Kidney capillary endothelial cell (primary cell): ENCODE results near the gene CNNM2.
"Not testable (repeated sequence)": the region's sequence is repeated elsewhere in the genome, so short reads cannot be mapped to it uniquely, and the experiment has no call there.

Experiments used
- DNase-seq: peaks from one replicate; pipeline ENCODE4 v3.0.0-alpha.2; 2018; ENCODE audit warnings: low spot score

The CNNM2 gene

DNA sequence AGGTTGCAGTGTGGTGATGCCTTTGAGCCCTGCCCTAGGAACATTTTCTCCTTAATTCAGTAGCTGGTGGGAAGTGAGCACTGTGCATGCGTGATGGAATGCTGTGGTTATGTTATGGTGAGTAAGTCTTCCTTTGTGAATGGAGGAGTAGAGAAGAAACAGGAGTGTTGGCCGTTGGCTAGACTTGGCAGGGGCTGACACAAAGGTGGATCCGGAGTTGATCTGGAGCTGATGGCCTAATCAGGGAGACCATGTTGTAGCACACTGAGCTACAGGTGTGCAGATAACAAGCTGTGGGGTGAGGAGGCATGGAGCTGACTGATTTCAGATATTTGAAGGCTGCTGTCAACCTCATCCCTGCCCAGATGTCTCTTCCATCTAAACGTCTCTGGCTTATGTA is 122.3 kb downstream of the CNNM2 start:
- DNase-seq, result no peak

DNA sequence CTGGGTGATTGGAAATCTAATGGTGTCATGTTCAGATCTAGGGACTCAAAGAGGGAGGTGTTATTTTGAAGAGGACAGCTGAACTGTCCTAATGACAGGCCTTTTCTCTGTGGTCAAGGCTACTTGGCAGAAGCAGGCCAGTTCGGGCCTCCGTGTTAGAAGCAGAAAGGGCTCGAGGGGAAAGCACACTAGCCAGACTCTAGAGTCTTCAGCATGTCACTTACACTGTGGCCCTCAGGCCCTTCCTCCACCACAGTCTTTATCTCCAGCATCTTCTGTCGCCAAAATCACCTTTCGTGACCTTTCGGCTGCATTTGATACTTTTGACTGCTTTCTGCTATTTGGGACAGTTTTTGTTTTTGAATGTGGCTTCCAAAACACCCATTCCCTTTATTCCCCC is 123.3 kb downstream of the CNNM2 start:
- no peak for DNase-seq

DNA sequence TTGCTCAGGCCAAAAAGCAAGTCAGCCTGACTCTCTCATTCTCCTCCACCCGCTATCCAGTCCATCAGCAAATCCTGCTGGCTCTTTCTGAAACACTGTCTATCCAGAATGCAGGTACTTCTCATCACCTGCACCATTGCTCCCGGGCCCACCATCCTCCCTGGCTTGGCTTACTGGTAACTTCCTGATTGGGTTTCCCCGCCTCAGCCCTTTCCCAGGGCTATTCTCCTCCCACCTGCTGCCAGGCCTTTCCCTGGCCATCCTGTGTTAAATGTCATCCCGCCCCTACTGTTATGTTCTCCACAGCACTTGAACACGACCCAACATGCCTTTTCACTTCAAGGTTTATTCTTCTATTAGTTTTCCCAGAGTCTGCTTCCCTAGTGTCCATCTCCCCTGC is 124.0 kb downstream of the CNNM2 start:
- DNase-seq, result no peak

DNA sequence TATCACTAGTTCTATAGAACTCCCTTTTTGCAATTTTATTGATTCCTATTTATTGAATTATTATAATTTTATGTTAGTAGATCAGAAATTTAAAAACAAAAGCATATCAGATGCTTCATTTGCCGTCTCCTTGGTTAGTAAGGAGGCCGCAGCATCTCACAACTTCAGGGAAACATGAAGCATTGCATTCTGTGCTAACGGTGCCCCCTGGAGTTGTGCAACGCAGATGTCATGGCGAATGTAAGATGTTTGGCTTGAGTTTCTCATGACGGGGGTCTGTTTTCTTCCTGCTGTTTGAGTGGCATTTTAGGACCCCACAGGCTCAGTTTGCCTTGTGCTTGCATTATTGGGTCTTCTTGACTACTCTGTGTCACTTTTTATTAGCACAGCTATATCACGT is 124.8 kb downstream of the CNNM2 start:
- no peak for DNase-seq

DNA sequence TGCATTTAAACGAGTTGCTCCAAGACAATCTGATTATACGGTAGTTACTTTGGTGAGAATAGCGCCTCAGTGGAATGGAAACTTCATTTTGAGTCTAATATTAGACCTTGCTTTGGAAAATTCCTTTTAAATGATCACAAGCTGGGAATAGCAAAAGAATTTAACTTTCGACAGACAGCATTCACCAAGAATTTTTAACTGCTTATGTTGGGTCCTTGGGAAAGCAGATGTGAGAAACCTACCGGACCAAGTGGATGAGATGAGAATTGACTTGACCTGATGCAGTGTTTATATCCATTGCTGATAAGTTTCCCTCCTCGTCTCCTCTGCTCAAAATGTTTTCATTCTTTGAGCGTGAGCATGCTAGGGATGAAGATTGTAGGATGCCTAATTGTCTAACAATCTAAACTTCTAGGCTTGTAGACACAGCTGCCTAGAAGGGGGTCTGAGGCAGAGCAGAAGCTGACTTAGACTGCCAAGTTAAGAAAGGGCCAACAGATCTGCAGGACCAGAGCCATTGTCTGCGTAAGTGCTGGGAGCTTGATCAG is 126.9 kb downstream of the CNNM2 start:
- DNase-seq, result no peak

DNA sequence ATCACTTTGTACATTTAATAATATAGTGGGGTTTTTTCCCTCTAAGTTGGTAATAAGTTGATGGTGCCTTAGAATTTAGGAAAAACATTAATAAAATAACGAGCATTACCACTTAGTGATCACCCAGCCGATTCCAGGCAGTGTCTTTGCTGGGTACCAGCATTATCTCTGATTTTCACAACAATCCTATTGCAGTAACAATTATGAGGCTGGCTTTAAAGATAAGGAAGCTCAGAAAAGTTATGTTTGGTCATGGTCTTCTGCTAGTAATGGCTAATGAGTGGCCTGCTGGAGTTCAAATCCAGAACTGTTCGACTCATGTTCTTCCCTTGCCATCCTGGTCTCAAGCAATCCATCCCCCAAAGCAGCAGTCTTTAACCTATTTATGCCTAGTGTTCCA is 127.9 kb downstream of the CNNM2 start:
- DNase-seq, result no peak

DNA sequence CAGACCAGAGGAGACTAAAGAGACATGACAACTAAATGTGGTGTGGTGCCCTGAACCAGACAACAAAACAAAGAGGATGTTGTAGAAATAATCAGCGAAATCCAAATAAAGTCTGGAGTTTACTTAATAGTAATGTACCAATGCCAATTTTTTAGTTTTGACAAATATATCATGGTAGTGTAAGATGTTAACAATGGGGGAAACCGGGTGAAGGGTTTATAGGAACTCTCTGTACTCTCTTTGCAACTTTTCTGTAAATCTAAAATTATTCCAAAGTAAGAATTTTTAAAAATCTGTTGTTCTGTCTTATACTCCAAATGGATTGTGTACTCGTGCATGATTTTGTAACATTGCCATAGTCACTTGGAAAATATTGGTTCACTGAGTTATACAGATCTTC is 129.3 kb downstream of the CNNM2 start:
- no peak for DNase-seq

DNA sequence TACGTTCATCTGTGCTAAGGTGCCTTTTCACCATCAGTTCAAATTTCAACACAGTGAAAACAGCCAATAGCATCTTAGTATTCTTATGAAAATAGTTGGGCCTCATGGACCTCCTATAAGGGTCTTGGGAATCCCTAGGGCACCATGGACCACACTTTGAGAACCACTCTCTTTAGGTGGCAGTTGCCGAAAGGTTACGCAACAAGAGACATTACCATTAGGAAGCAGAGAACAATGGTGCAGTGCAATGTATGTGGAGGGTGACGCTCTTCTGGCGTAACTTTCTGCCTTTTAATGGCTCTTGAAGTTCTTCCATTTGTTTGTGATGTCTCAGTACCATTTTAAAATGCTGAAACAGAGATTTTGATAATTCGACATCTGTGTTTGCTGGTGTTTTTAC is 131.1 kb downstream of the CNNM2 start:
- DNase-seq, result no peak

DNA sequence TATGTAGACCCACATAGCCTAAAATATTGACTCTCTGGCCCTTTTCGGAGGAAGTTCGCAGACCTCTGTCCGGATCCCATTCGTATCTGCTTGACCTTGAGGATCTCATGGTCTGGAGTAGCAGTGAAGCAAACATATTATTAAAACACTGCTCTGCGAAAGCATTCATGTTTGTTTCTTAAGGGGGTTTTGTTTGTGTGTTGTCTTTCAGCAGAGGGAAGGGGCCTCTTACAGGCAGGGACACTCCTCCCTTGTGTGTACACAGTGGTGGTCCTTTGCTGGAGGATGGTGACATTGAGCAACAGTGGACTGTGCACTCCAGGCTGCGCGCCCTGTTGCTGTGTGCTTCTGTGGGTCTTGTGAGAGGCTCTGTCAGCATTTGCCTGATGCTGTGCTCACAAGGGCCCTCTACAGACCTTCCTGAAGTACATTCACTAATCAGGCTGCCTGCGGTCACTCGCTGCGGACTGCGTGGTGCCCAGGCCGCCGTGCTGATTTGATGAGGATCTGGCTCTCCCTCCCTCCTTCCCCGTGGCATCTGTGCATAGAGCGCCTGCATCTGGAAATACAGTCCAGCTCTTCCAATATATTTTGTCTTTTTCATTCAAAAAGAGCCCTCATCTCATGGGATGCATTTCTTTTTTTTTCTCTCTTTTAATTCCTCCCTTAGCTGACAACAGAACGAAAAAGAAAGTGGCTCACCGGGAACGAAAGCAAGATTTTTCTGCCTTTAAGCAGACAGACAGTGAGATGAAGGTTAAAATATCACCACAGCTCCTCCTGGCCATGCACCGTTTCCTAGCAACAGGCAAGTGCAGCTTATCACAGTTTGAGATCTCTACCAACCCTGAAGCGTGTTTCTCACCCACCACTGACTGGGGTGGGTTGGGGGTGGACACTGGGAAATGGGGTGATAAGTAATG is 135.8 kb downstream of the CNNM2 start:
- DNase-seq, result peak; percentile 24

DNA sequence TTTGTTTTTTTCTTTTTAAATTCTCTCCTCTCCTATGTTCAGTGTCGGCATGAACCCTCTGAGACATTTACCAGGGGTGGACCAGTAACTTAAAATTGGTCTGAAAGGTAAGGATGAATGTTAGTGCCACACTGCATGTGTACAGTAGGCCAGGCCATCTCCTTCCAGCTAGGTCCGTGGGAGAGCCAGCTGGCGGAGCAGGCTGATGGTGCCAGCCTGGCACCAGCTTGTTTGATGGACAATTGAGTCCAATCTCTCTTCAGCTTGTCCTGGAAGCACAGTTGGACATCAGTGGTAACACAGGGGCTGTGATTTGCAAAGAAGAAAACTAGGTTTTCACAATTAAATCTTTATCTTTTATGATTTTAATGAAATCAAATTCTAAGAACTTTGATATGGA is 136.5 kb downstream of the CNNM2 start:
- no peak for DNase-seq

DNA sequence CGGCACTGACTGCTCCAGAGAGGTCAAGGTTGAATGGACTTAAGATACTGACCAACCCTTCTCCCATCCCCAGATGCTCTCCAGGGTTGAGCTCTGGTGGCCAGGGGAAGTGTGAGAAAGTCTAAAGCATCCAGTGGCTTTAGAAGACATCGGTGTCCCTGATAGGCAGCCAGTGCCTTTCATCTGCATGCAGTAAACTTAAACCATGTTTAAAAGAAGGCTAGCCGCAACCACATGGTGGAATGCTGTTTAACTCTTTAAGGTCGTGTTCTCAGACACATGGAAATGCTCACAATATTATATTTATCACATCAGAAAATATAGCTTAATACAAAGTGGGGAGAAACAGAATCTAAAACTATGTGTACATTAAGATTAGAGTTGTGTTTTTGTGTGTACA is 137.0 kb downstream of the CNNM2 start:
- no peak for DNase-seq

DNA sequence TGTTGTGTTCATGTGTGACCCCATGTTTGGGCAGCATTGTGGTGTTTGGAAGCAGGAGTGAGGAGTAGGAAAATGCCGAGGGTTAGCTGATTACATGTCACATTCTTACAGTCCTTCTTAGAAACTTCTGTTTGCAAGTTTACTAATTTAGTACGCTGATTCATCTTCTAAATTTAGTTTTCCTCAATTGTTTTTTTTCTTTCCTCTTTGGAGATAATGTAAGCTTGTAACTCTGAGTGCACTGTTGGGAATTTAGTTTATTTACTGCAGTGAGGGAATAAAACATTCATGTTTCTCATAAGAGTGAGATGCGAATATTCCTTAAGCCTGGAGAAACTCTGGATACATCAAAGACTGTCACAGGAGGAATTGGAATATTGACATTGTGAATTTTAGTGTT is 139.9 kb downstream of the CNNM2 start:
- DNase-seq, result no peak

DNA sequence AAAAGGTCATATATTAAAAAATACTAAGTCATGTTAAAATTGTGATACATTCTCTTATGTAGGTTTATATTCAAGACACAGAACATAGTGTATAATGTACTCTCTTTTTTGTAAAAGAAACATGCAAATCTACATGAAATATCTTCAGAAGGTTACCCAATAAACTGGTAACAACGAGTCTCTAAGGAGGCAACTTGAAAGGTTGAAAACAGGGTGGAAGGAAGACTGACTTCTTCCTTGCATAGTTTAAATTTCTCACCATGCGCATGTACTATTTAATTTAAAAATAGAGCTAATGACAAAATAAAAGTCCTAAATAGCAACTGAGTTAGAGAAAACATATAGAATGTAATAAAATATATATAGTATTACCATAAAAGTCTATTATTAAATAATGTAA is 142.5 kb downstream of the CNNM2 start:
- no peak for DNase-seq

DNA sequence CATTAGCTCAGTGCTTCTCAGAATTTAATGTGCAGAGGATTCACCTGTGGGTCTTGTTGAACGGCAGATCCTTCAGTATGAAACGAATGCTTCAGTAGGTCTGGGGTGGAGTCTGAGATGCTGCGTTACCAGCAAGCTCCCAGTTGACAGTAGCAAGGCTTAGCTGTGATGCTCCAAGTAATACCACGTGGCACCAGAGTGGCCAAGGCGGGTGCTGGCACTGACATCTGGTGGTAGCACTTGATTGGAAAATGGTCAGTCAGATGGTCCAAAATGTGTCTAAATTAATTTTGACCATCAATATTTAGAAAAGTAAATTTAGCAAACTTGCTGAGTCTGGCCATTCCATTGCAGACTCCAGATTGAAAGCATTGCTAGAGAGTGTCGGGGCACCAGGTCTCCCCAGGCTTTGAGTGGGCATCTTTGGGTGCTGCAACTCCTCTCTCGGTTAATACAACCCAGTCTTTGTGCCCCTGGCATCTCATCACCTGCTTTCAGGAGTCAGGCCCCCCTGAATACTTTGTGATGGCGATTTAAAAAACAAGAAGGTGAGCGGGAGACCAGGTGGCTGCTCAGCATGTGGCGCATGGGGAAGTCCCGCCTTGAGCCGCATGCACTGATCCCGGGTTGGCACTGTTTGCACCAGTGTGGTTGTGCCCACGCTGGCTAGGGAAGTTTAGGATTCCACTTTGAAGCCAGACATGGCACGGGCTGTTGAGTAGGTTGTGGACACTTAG is 144.9 kb downstream of the CNNM2 start:
- no peak for DNase-seq

DNA sequence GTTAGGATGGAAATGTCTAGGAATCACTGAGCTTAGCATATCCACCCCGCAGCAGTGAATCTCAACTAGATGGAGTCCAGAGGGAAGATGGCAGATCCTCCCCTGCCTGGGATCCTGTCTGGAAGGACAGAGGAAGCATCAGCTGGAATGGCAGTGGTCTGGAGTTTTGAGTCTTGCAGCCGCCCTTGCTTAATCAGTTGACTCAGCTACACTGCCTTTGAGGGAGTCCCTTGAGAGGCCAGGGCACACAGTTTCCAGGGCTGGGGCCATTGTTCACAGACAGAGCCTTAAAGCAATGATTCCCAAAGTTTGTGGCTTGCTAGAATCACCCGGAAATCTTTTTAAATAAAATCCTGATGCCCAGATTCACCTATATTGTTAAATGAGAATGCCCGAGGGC is 146.9 kb downstream of the CNNM2 start:
- no peak for DNase-seq

DNA sequence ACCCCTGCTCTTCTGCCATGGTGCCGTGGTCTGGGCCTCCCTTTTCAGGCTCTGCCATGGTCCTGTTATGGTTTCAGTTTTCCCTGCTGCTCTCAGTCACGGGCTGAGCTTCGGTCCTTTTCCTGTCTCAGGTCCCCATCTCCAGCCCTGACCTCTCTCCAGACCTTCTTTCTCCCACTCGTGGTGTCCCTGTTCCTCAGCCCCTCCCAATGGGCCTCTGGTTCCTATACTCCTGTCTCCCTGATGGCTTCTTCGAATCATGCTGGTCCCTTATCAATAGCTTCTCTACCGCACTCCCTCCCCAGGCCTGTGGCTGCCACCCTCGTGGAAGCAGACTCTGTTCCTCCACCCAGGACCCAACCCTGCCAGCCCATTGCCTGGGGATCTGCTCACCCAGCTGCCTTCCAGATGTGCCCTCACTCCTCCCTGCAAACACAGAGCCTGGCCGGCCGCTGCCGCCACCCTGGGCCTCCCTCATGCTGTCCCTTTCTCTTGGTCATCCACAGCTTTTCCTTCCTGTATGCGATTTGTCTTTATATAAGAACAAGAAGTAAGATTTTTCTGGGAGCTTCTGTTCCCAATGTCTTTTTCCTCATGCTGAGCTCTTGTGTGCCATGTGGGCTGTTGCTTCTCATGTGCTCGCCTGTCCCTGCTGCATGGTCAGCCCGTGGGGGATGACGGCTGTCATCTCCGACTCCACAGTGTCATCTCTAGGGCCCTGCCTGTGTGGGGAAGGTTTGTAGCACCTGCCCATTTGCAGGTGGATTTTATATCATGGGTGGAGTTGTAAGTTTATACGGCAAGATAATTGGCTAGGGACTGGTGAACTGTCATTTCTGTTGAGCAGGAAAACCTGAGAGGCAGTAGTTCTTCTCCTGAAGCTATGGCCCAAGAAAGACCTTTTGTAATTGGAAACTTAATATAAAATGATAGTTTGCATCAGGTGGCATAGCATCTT is 148.3 kb downstream of the CNNM2 start:
- no peak for DNase-seq

DNA sequence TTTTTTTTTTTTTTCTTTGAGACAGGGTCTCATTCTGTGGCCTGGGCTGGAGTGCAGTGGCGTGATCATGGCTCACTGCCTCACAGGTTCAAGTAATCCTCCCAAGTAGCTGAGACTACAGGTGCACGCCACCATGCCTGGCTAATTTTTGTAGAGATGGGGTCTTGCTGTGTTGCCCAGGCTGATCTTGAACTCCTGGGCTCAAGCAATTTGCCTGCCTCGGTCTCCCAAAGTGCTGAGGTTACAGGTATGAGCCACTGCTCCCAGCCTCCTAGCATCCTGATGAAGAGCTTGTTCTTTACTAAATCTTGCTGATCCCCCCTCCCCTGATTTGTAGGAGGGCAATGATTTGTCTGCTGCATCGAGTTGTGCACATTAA is 149.0 kb downstream of the CNNM2 start:
- not testable (repeated sequence) for DNase-seq

DNA sequence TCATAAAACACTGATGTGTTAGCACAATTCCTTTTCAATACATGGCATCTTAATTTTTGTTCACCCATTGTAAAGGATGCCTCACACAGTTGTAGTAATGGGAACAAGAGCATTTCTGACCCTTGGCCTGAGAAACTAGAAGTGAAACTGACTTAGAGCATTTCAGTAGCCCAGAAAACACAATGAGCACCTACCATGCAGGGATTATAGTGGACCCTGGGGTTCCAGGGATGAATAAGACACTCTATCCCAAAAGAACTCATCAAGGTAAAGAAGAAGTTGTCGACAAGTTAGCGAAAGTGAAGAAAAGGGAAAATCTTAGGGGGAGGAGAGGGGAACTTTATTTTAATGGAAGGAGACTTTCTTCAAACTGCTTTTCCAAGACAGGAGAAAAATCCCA is 149.4 kb downstream of the CNNM2 start:
- no peak for DNase-seq

DNA sequence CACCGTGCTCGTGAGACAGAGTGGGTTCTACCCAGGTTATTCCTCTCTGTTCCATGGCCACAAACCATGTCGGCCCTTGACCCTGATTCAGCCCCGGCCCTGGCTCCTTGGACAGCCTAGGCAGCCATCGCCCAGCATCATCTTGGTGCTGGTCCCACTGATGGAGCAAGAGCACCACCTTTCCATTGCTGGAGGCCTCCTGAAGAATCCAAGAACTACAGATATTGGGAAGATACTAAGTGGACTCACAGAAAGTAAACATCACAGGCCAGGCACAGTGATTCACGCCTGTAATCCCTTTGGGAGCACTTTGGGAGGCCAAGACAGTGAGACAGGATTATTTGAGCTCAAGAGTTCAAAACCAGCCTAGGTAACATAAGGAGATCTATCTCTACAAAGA is 149.9 kb downstream of the CNNM2 start:
- DNase-seq, result no peak

DNA sequence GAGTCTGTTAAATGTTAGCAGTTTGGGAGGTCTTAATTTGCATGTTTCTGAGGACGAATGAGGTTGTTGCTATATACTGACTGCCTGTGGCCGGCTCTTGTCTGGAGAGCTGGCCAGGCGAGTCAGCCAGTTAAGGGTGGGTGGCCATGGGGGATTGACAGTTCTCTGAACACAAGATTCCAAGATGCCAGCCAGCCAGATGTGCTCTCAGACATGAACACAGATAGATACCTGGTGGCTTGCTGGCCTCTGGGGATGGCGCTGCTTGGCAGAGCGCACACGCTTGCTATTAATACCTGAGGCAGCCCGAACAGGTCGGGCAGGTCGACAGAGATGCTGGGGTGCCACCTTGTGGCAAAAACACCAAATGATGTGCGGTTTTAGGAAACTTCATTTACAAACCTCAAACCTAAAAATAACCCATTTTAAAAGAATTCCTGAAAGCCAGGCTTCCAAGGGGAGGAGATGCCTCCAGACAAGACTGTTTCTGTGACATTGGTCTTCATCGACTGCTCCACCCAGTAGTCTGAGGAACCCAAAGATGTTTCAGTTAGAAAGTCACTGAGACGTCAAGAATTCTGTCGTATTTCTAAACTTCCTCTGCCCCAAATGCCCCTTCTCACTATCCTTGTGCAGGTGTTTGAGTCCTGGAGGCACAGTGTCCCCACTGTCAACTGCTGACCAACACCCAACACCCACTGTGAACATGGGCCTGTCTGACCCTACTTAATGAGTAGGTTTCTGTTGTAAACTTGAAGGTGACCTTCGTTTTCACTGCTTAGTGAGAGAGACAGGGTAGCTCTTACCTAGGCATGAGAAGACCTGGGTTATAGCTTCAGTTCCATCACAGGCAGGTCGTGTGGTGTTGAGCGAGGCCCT is 151.6 kb downstream of the CNNM2 start:
- DNase-seq, result peak; percentile 46

DNA sequence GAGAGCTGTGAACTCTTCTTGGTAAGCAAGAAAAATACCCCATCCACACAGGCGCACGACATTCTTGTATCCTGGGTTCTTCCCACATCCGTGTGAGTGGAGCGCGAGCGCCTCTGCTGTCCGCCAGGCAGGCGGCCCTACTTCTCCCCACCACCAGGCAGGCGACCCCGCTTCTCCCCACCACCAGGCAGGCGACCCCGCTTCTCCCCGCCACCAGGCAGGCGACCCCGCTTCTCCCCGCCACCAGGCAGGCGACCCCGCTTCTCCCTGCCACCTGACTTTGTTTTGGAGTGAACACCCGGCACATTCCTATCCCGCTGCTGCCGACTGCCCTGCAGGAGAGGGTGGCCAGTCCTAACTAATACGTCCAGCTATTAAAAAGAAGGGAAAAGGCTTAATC is 154.2 kb downstream of the CNNM2 start:
- no peak for DNase-seq
